Testis (tissue), 2 donors: ENCODE measurements around the gene HS3ST3A1.

ENCODE experiments used
- POLR2A ChIP-seq: fragments of 450-650 bp; IDR thresholded peaks from one replicate; pipeline ENCODE4 v1.6.1; 2017; ENCODE audit warnings: antibody characterized with exemption, mild to moderate bottlenecking, moderate library complexity
- TF ChIP-seq, protein P1 (sequence below), 3 experiments: fragments of 450-650 bp in 2 of 3; fragments of 200-600 bp in 1 of 3; sonication (generic) in 1 of 3; IDR thresholded peaks; one replicate each; pipeline ENCODE4 v1.5.1; 2016 to 2019; ENCODE audit warnings: antibody characterized with exemption in 3 of 3, mild to moderate bottlenecking in 2 of 3, moderate library complexity in 1 of 3

DNA sequence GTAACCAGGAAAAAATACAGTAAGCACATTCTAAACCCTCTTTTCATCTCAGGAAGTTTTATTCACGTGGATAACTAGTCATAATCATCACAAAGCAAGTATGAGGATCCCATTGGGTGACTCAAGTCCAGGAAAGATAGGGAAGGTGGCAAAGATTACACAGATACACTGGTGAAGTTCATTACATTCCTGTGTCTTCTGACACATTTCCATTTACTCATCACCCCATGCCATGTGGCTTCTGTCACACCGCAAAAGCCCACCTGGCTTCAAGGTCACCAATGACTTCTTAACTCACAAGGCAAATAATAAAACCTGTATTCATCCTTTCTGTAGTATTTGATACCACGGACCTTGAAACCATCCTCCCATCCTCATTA lies 17.0 kb downstream of the HS3ST3A1 start:
- TF ChIP-seq, protein P1, sequence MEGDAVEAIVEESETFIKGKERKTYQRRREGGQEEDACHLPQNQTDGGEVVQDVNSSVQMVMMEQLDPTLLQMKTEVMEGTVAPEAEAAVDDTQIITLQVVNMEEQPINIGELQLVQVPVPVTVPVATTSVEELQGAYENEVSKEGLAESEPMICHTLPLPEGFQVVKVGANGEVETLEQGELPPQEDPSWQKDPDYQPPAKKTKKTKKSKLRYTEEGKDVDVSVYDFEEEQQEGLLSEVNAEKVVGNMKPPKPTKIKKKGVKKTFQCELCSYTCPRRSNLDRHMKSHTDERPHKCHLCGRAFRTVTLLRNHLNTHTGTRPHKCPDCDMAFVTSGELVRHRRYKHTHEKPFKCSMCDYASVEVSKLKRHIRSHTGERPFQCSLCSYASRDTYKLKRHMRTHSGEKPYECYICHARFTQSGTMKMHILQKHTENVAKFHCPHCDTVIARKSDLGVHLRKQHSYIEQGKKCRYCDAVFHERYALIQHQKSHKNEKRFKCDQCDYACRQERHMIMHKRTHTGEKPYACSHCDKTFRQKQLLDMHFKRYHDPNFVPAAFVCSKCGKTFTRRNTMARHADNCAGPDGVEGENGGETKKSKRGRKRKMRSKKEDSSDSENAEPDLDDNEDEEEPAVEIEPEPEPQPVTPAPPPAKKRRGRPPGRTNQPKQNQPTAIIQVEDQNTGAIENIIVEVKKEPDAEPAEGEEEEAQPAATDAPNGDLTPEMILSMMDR (IDR thresholded peaks at IDR 0.05): no peak
- TF ChIP-seq POLR2A: no peak
